HEK293T (cell line): Measurements from ENCODE around the gene DLG1.

ENCODE experiments used
- ARNT ChIP-seq: fragments of 450-650 bp; IDR thresholded peaks from 2 replicates; pipeline ENCODE4 v1.6.1; 2017; ENCODE audit warnings: mild to moderate bottlenecking
- BHLHE40 ChIP-seq: fragments of 450-650 bp; IDR thresholded peaks from 2 replicates; pipeline ENCODE4 v1.6.1; 2016; ENCODE audit warnings: mild to moderate bottlenecking, moderate library complexity, borderline replicate concordance
- CTBP1 ChIP-seq: fragments of 450-650 bp; IDR thresholded peaks from 2 replicates; pipeline ENCODE4 v1.6.1; 2016; ENCODE audit warnings: borderline replicate concordance
- ELF4 ChIP-seq: fragments of 450-650 bp; IDR thresholded peaks from 2 replicates; pipeline ENCODE4 v1.6.1; 2017; ENCODE audit warnings: antibody characterized with exemption
- FOXA1 ChIP-seq: fragments of 450-650 bp; IDR thresholded peaks from 2 replicates; pipeline ENCODE4 v1.6.1; 2016; ENCODE audit warnings: mild to moderate bottlenecking
- FOXK2 ChIP-seq: fragments of 450-650 bp; IDR thresholded peaks from 2 replicates; pipeline ENCODE4 v1.6.1; 2016; ENCODE audit warnings: mild to moderate bottlenecking
- FOXM1 ChIP-seq: fragments of 450-650 bp; IDR thresholded peaks from 2 replicates; pipeline ENCODE4 v1.6.1; 2017; ENCODE audit warnings: mild to moderate bottlenecking, borderline replicate concordance
- HDGF ChIP-seq: fragments of 450-650 bp; IDR thresholded peaks from 2 replicates; pipeline ENCODE4 v1.6.1; 2017; ENCODE audit warnings: antibody characterized with exemption, borderline replicate concordance
- LEF1 ChIP-seq: fragments of 450-650 bp; IDR thresholded peaks from 2 replicates; pipeline ENCODE4 v1.6.1; 2017; ENCODE audit warnings: mild to moderate bottlenecking, borderline replicate concordance
- SP1 ChIP-seq: fragments of 450-650 bp; IDR thresholded peaks from 2 replicates; pipeline ENCODE4 v1.6.1; 2017
- SUZ12 ChIP-seq: fragments of 450-650 bp; IDR thresholded peaks from 2 replicates; pipeline ENCODE4 v1.6.1; 2016; ENCODE audit warnings: mild to moderate bottlenecking

GRCh38 chr3:197312431-197312830 is 14.0 kb upstream of the DLG1 start:
- TF ChIP-seq SUZ12 (no peak), ARNT (no peak), FOXK2 (no peak), SP1 (no peak), BHLHE40 (no peak), ELF4 (no peak), FOXM1 (no peak), CTBP1 (no peak), FOXA1 (no peak), HDGF (no peak), LEF1 (no peak)
